HG02885 (cell line): ENCODE results near the gene BANF2.

ENCODE experiments used
- ATAC-seq: cut with Tn5 transposase; IDR thresholded peaks from one replicate; pipeline ENCODE4 v1.9.1; 2021; ENCODE audit warnings: mild to moderate bottlenecking; ENCODE audit not compliant: unreplicated experiment, poor library complexity

Gene BANF2

GRCh38 chr20:17731233-17731632 lies 31.5 kb downstream of the BANF2 start:
- ATAC-seq, result no peak

GRCh38 chr20:17732907-17733521 lies 33.2 kb downstream of the BANF2 start:
- ATAC-seq, result no peak

GRCh38 chr20:17733767-17734304 lies 34.1 kb downstream of the BANF2 start:
- ATAC-seq, result no peak

GRCh38 chr20:17734374-17734773 lies 34.6 kb downstream of the BANF2 start:
- ATAC-seq, result no peak

GRCh38 chr20:17735206-17735804 lies 35.5 kb downstream of the BANF2 start:
- no peak for ATAC-seq

- ATAC-seq, result no peak
Observed at GRCh38 chr20:17735959-17736621, 36.3 kb downstream of the BANF2 start.

- no peak for ATAC-seq
Observed at GRCh38 chr20:17738154-17738553, 38.4 kb downstream of the BANF2 start.

- ATAC-seq, result no peak
Observed at GRCh38 chr20:17741220-17741619, 41.5 kb downstream of the BANF2 start.

- ATAC-seq, result no peak
Observed at GRCh38 chr20:17742731-17743130, 43.0 kb downstream of the BANF2 start.

- ATAC-seq, result no peak
Observed at GRCh38 chr20:17743677-17744076, 43.9 kb downstream of the BANF2 start.

- ATAC-seq, result no peak
Observed at GRCh38 chr20:17747431-17747846, 47.7 kb downstream of the BANF2 start.

- no peak for ATAC-seq
Observed at GRCh38 chr20:17748279-17748678, 48.5 kb downstream of the BANF2 start.

- ATAC-seq, result no peak
Observed at GRCh38 chr20:17749626-17749977, 49.8 kb downstream of the BANF2 start.

GRCh38 chr20:17749978-17750721 lies 50.4 kb downstream of the BANF2 start:
- ATAC-seq, result no peak

- no peak for ATAC-seq
Observed at GRCh38 chr20:17750722-17751045, 50.9 kb downstream of the BANF2 start.

- no peak for ATAC-seq
Observed at GRCh38 chr20:17751640-17752039, 51.9 kb downstream of the BANF2 start.

- no peak for ATAC-seq
Observed at GRCh38 chr20:17752459-17752858, 52.7 kb downstream of the BANF2 start.

- no peak for ATAC-seq
Observed at GRCh38 chr20:17753516-17753915, 53.8 kb downstream of the BANF2 start.

- no peak for ATAC-seq
Observed at GRCh38 chr20:17756529-17756928, 56.8 kb downstream of the BANF2 start.

- ATAC-seq, result no peak
Observed at GRCh38 chr20:17757496-17757895, 57.7 kb downstream of the BANF2 start.

GRCh38 chr20:17758010-17758409 lies 58.2 kb downstream of the BANF2 start:
- no peak for ATAC-seq
